ENCODE results near the gene FLNB. TPM values are rescaled to one million over a fixed set of nuclear protein-coding genes. Genes with fewer than 3 reads are reported as not detected.

The FLNB gene
- total and polyA plus RNA-seq, 2 experiments from 2014 or later: 60.6 to 186 TPM

GRCh38 chr3:58112185-58112535 is 103.9 kb downstream of the FLNB start:
- Histone ChIP-seq H3K9me3 (ENCODE audit: low read depth) (no peaks in the 10 kb centered on the region), H3K9me2 (ENCODE audit: insufficient read depth) (no peaks in the 10 kb centered on the region), H3K79me2 (ENCODE audit: insufficient read depth) (peaks cover 37% of the 10 kb centered on the region), H3K4me1 (ENCODE audit: insufficient read depth) (peaks cover 5% of the 10 kb centered on the region), H3K4me2 (ENCODE audit: unreplicated experiment) (no peak overlapping the region), H3F3A (ENCODE audit: insufficient read depth) (peaks cover 18% of the 10 kb centered on the region; the same call in 1 of the 2 replicates), H3K27me3 (replicated peaks; ENCODE audit: insufficient read depth) (no peaks in the 10 kb centered on the region), H3K36me3 (ENCODE audit: low read depth) (peaks cover 82% of the 10 kb centered on the region), H4K20me1 (ENCODE audit: insufficient read depth) (no peaks in the 10 kb centered on the region), H2AFZ (no peak overlapping the region), H3K9ac (no peak overlapping the region), H3K27ac (no peak overlapping the region), H3K4me3 (no peak overlapping the region)
- DNase-seq: no peak
- TF ChIP-seq EZH2 (IDR thresholded peaks at IDR 0.05; ENCODE audit: insufficient read depth, poor library complexity, severe bottlenecking): no peak
- TF ChIP-seq EZH2phosphoT487 (IDR thresholded peaks at IDR 0.05; ENCODE audit: insufficient read depth, low read depth): no peak
- 76 to 83% methylated on average over 5 to 6 of the region's 6 CpGs for WGBS, 2 experiments (ENCODE audit: low coverage in 1 of 2, low lambda C conversion rate in 2 of 2, missing lambda C conversion rate in 2 of 2)
- in situ Hi-C loops (cut with MboI): no loop called here

DNA sequence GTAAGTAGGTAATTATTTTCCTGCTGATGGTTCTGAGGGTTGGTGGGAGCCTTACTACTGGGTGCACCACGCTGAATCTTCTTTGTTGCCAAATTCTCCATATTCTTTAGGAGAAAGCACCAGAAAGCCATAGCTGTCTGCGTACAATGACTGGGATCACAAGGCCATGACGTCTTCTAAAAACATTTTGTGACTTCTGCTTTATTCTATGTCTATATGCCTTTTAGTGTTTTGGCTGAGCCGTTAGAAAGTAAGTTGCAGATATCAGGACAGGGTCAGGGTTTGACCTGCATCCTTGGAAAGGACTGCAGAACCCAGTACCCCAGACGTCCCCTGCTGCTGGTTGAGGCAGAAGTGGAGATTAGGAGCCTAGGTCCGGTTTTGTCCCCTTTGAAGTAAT is 107.0 kb downstream of the FLNB start:
- peaks cover 40% of the 10 kb centered on the region for H3K79me2 ChIP-seq (ENCODE audit: insufficient read depth)

DNA sequence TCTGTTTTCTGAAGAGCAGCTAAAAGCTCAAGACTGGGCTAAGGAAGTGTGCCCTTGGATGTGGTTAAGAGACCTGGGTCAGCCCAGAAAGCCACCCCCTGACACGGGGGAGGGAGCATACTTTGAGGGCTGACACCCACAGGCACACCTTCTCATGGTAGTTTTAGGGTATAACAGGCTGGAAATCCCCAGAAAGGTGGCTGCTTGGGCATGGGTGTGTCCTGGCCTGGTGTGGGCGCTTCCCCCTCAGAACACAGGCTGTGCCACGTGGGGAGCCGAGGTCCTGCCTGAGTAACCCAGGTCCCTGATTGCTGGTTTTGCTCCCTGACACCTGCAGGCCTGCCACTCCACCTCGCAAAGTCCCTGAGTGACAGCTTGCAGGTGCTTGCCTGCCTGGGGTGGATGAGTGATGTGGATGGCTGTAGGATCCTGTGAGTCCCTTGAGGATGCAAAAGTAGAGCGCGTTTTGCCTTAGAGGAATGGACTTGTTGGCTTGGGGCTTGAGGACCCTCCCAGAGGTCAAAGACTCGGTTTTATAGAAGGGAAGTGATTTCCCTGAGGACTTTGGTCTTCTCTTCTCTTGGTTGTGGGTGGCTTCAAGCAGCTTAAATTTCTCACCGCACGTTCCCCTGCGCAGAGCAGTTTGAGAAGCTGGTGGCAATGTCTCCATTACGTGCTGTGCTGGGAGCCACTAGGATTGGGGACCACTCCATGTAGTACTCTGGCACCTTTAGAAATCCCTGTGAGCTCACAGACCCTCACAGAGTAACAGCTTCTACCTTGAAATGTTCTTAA is 108.1 kb downstream of the FLNB start:
- Histone ChIP-seq H2AFZ (no peak overlapping the region), H3K79me2 (ENCODE audit: insufficient read depth) (peaks cover 40% of the 10 kb centered on the region), H3F3A (ENCODE audit: insufficient read depth) (peaks cover 19% of the 10 kb centered on the region; the same call in 1 of the 2 replicates), H3K36me3 (ENCODE audit: low read depth) (peaks cover 75% of the 10 kb centered on the region), H4K20me1 (ENCODE audit: insufficient read depth) (no peaks in the 10 kb centered on the region), H3K9me2 (ENCODE audit: insufficient read depth) (no peaks in the 10 kb centered on the region), H3K9ac (peak overlapping the region; percentile 59; the same call in 1 of the 2 replicates), H3K27me3 (replicated peaks; ENCODE audit: insufficient read depth) (no peaks in the 10 kb centered on the region), H3K9me3 (ENCODE audit: low read depth) (no peaks in the 10 kb centered on the region), H3K4me2 (ENCODE audit: unreplicated experiment) (no peak overlapping the region), H3K4me1 (ENCODE audit: insufficient read depth) (peaks cover 16% of the 10 kb centered on the region), H3K4me3 (no peak overlapping the region), H3K27ac (no peak overlapping the region)
- 84 to 89% methylated on average over 12 of the region's 12 CpGs for WGBS, 2 experiments (ENCODE audit: low coverage in 1 of 2, low lambda C conversion rate in 2 of 2, missing lambda C conversion rate in 2 of 2)
- no peak for TF ChIP-seq EZH2phosphoT487 (IDR thresholded peaks at IDR 0.05; ENCODE audit: insufficient read depth, low read depth)
- TF ChIP-seq EZH2 (IDR thresholded peaks at IDR 0.05; ENCODE audit: insufficient read depth, poor library complexity, severe bottlenecking): no peak
- in situ Hi-C loops (cut with MboI): no loop called here
- no peak for DNase-seq

More for the DNA sequence above, 107.0 kb downstream of the FLNB start:
- Histone ChIP-seq H3K36me3 (ENCODE audit: low read depth) (peaks cover 77% of the 10 kb centered on the region), H3K9ac (no peak overlapping the region), H3K9me2 (ENCODE audit: insufficient read depth) (no peaks in the 10 kb centered on the region), H4K20me1 (ENCODE audit: insufficient read depth) (no peaks in the 10 kb centered on the region), H3K4me3 (no peak overlapping the region), H3K9me3 (ENCODE audit: low read depth) (no peaks in the 10 kb centered on the region), H3K27me3 (replicated peaks; ENCODE audit: insufficient read depth) (no peaks in the 10 kb centered on the region), H3F3A (ENCODE audit: insufficient read depth) (peaks cover 22% of the 10 kb centered on the region; the same call in 1 of the 2 replicates), H2AFZ (no peak overlapping the region), H3K27ac (no peak overlapping the region), H3K4me2 (ENCODE audit: unreplicated experiment) (no peak overlapping the region), H3K4me1 (ENCODE audit: insufficient read depth) (peaks cover 16% of the 10 kb centered on the region)
- in situ Hi-C loops (cut with MboI): no loop called here
- 80 to 91% methylated on average over 6 of the region's 6 CpGs for WGBS, 2 experiments (ENCODE audit: low coverage in 1 of 2, low lambda C conversion rate in 2 of 2, missing lambda C conversion rate in 2 of 2)
- DNase-seq: no peak
- TF ChIP-seq EZH2phosphoT487 (IDR thresholded peaks at IDR 0.05; ENCODE audit: insufficient read depth, low read depth): no peak
- TF ChIP-seq EZH2 (IDR thresholded peaks at IDR 0.05; ENCODE audit: insufficient read depth, poor library complexity, severe bottlenecking): no peak

DNA sequence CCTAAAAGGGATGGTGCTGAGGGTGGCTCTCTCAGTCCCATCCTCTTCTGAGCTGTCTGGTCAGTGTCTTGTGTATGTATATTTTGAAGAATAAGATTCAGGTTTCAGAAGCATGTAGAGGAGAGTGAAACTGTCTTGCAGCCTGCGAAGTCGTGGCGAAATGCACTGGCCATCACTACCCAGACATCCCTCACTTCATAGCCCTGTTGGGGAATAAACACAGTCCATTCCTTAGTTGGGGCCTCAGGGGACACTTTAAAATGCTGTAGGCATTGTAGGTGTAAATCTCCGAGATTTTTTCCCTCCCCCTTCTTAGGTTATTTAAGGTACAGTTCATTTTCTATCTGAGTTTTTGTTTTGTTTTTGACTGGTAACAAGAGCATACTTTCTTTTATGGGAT is 108.8 kb downstream of the FLNB start:
- WGBS, 2 experiments (ENCODE audit: low coverage in 1 of 2, low lambda C conversion rate in 2 of 2, missing lambda C conversion rate in 2 of 2): 57 to 58% methylated on average over 4 of the region's 4 CpGs
- Histone ChIP-seq H3K4me1 (ENCODE audit: insufficient read depth) (peaks cover 16% of the 10 kb centered on the region), H4K20me1 (ENCODE audit: insufficient read depth) (no peaks in the 10 kb centered on the region), H3K27ac (peak overlapping the region; percentile 47), H3F3A (ENCODE audit: insufficient read depth) (peaks cover 19% of the 10 kb centered on the region; the same call in 1 of the 2 replicates), H3K36me3 (ENCODE audit: low read depth) (peaks cover 73% of the 10 kb centered on the region), H3K27me3 (replicated peaks; ENCODE audit: insufficient read depth) (no peaks in the 10 kb centered on the region), H3K9ac (peak overlapping the region; percentile 59), H3K9me2 (ENCODE audit: insufficient read depth) (no peaks in the 10 kb centered on the region), H3K4me3 (no peak overlapping the region), H3K9me3 (ENCODE audit: low read depth) (no peaks in the 10 kb centered on the region), H3K79me2 (ENCODE audit: insufficient read depth) (peaks cover 40% of the 10 kb centered on the region), H2AFZ (peak overlapping the region; percentile 34; the same call in 1 of the 2 replicates), H3K4me2 (ENCODE audit: unreplicated experiment) (no peak overlapping the region)
- peak; percentile 21 for DNase-seq
- TF ChIP-seq EZH2 (IDR thresholded peaks at IDR 0.05; ENCODE audit: insufficient read depth, poor library complexity, severe bottlenecking): no peak
- TF ChIP-seq EZH2phosphoT487 (IDR thresholded peaks at IDR 0.05; ENCODE audit: insufficient read depth, low read depth): no peak
- in situ Hi-C loops (cut with MboI): no loop called here

All from GM23248 (cell line).